GM21786 (cell line): Measurements from ENCODE around the gene DEFB129.
"Not testable (repeated sequence)": the region's sequence is repeated elsewhere in the genome, so short reads cannot be mapped to it uniquely, and the experiment has no call there.

Experiments used
- ATAC-seq: cut with Tn5 transposase; IDR thresholded peaks from one replicate; pipeline ENCODE4 v1.9.1; 2021; ENCODE audit not compliant: unreplicated experiment

The DEFB129 gene, protein sequence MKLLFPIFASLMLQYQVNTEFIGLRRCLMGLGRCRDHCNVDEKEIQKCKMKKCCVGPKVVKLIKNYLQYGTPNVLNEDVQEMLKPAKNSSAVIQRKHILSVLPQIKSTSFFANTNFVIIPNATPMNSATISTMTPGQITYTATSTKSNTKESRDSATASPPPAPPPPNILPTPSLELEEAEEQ

DNA sequence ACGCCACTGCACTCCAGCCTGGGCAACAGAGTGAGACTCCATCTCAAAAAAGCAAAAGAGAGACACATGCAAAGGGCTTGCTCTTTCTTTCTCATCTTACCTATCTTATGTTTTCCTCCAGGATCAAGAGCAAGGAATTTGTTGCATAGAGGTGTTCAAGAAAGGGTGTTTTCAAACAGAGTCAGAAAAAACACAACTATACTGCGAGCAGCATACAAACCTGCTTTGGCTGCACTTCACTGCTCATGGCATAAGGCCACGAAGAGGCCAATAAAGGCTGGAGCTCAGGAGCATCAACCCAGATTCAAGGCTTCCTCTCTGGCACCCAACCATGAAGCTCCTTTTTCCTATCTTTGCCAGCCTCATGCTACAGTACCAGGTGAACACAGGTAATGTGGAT is at the start of gene DEFB129:
Gene DEFB129 (plus strand): TSS at position 301 of the 400 bp plus-strand sequence. CDS start 31 bp downstream, at position 332.
- no peak for ATAC-seq

DNA sequence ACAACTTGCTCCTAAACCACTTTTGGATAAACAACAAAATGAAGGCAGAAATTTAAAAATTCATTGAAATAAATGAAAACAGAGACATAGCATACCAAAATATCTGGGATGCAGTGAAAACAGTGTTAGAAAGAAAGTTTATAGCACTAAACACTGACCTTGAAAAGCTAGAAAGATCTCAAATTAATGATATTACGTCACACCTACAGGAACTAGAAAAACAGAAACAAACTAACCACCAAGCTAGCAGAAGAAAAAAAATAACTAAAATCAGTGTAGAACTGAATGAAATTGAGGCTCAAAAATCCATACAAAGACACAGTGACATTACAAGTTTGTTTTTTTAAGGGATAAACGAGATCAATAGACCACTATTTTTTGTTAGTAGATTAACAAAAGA is 42.8 kb upstream of the DEFB129 start:
- no peak for ATAC-seq

DNA sequence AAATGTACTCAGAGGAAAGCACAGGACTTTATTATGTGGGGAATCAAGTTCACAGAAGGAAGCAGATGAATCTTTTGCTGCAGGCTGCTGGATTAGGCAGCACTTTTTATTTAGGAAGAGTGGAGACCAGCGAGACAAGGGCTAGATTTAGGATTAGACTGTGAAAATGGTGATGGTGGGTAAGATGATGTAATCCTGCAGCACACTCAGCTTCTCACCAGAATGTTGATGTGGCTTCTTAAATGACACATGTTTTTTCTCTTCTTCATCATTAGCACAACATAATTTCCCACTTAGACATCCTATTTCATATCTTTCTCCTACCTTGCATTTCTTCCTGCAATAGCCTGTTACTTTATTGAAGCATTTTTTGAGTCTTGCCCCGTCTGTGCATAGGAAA is 39.3 kb upstream of the DEFB129 start:
- ATAC-seq, result no peak

DNA sequence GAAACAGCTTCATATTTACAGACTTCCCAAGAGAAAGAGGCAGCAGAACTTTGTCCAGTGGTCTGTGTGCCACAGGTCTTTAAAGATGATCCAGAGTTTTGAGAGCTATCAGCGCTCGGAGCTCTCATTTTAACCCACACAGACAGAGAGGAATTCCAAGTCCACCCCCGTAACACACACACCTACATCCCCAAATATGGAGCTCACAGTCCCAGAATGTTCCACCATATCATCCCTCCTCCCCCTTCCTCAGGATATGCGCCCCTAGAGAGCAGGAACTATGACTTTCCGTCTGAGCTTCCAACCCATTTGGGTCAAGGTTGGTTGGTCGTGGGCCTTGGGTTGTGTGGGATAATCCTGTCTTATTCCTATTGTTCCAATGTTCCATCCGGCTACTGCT is 37.4 kb upstream of the DEFB129 start, which contains the start of gene DEFB128:
Gene DEFB128 (minus strand): TSS at position 101 of the 400 bp plus-strand sequence. CDS start 88 bp downstream, at position 13.
- ATAC-seq, result no peak

DNA sequence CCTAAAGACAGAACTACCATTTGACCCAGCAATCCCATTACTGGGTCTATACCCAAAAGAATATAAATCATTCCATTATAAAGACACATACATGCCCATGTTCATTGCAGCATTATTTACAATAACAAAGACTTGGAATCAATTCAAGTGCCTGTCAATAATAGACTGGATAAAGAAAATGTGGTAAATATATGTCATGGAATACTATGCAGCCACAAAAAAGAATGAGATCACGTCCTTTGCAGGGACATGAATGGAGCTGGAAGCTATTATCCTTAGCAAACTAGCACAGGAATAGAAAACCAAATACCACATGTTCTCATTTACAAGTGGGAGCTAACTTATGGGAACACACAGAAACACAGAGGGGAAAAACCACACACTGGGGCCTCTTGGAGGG is 28.8 kb upstream of the DEFB129 start:
- ATAC-seq, result no peak

DNA sequence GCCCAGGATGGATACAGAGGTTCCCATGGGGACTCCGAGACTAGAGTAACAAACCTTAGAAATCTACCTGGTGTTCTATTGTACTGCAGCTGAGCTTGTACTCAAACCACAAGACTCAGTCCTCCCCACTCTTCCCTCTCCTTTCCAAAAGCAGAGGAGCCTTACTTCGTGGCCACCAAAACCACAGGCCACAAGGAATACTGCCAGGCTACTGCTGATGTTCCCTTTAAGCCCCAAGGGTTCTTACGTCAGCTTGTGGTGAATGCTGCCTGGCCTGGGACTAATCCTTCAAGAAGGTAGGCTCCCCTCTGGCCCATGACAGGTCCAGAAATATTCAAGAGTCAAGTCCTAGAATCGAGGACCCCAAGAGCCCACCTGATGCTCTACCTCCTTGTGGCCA is 27.1 kb upstream of the DEFB129 start:
- no peak for ATAC-seq

DNA sequence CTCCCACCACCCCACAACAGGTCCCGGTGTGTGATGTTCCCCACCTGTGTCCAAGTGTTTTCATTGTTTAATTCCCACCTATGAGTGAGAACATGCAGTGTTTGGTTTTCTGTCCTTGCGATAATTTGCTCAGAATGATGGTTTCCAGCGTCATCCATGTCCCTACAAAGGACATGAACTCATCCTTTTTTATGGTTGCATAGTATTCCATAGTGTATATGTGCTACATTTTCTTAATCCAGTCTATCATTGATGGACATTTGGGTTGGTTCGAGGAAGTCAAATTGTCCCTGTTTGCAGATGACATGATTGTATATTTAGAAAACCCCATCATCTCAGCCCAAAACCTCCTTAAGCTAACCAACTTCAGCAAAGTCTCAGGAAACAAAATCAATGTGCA is 23.4 kb upstream of the DEFB129 start:
- ATAC-seq, result not testable (repeated sequence)

DNA sequence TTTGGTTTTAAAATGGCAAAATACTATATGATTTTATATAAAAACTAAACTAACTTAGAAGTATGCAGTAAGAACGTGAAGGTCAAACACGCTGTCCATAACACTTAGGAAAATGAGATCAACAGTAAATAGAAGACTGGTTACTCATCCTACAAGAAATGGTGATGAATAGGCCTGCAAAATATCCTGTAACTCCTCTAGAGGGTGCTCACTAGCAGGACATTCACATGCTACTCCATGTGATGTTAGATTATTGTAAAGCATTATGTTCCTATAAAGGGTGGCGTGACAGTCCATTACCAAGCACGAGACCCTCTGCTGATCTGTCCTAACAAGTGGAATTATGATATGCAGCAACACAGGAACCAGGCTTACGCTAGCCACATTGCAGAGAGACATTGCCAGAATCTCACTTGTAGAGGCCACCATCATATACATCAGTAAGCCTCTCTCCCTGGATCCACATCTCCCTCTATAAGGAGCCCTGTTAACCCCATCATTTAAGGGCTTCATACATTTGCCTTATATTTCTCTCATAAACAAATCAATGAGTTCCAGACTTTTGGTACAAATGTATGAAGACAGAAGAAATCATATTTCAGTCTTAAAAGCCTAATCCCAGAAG is 18.0 kb upstream of the DEFB129 start:
- no peak for ATAC-seq

DNA sequence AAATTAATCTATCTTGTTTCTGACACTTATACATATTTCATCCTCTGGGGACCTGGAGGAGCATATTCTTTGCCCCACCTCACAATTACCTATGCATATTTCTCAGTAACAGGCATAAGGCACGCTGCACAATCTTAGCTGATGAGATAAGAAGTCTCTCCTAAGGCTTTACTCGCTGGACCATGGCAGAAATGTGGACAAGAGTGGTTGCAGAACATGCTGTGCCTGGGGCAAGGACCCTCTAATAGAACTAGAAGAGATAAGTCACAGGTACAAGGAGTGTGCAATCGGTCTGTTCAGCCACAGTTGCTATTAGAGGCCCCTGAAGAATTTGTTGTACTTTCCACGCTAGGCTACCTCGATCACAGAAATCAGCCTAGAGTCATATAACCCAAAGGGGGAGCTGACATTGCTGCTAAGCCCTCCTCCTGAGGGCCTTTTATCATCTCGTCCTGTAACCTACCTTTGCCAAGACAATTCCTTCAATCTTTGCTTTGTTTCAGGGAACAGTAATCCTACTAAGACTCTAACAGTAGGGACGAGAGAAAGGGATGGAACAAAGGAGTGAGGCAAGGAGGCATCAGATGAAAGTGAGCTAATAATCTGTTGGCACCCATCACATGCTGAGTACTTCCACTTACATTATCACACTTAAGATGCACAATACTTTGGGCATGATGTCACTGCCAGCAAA is 16.1 kb upstream of the DEFB129 start:
- ATAC-seq, result no peak

DNA sequence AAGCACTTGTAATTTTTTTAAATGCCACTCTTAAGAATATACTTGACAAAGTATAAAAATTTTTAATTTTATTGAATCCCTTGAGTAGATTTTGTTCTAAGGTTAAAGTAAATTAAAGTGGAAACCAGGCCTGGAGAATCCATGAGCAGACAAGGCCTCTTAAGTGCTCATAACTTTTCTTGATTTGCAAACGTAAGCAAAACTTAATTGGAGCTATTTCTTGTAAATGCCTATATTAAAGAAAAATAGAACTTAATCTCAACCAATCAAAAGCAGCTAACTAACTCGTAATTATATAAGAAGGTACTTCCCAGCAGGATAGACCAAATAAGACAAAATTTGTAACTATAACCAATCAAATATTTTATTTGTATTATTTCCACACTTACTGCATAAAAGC is 12.7 kb upstream of the DEFB129 start:
- no peak for ATAC-seq

DNA sequence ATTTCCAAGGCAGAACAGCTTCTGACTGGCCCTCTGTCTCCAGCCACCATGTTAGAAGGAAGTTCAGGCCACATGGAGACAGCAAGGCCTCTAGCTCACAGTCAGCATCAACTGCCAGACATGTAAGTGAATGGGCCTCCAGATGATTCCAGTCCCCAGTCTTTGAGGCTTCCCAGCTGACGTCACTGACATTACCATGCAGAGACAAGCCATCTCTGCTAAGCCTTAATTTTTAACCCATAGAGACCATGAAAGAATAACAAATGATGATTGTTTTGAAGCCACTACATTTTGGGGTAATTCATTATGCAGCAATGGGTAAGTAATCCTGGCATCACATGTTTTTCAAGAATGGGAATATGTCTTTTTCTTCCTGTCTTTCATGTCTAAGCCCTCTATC is 11.3 kb upstream of the DEFB129 start:
- no peak for ATAC-seq

DNA sequence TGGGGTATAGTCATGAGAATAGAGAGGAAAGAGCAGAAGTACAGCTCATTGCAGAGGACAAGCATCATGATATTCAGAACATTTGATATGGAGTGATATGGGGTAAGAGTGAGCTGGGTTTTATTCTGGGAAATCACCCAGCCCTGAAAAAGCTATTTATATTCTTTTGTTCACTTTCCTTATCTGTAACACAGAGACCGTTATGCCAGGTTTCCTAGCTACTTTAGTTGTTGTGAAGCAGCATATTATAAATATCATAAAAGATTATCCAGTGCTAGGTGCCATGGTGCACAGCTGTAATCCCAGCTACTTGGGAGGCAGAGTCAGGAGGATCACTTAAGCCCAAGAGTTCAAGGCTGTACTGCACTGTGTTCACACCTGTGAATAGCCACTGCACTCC is 9.8 kb upstream of the DEFB129 start:
- no peak for ATAC-seq

DNA sequence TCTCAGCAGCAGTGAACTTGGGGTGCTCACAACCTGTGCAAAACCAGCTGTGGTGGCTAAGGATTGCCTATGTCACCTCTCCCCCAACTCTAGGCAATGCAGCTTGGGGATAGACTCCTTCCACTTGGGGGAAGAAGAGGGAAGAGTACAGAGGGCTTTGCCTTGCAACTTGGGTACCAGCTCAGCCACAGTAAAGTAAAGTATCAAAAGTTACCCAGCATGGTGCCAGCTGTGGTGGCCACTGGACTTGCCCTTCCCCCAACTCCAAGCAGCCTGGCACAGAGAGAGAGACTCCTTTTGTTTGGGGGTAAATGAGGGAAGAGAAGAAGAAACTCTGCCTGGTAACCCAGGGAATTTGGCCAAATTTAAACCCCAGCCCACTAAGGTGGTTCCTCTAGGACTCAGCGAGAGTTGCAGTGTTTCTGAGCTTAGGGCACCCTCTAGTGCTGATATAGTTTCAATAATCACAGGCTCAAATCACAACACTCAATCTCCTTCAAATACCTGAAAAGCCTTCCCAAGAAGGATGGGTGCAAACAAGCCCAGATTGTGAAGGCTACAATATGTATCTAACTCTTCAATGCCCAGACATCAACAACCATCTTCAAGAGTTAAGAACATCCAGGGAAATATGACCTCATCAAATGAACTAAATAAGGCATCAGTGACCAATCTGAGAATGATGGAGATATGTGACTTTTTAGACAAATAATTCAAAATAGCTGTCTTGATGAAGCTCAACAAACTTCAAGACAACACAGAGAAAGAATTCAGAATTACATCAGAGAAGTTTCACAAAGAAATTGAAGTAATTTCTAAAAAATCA is 7.6 kb upstream of the DEFB129 start:
- no peak for ATAC-seq

DNA sequence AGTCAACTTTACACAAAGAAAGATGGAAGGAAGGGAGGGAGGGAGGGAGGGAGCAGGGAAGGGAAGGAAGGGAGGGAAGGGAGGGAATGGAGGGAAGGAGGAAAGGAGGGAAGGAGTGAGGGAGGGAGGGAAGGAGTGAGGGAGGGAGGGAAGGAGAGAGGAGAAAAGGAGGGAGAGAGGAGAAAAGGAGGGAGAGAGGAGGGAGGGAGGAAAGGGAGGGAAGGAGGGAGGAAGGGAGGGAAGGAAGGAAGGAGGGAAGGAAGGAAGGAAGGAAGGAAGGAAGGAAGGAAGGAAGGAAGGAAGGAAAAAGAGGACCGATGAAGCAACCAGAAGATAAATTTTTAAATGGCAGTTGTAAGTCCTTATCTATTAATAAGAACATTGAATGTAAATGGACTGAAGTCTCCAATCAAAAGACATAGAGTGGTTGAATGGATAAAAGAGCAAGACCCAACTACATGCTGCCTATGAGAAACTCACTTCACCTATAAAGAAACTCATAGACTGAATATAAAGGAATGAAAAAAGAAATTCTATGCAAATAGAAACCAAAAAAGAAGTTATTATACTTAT is 5.7 kb upstream of the DEFB129 start:
- ATAC-seq, result no peak

DNA sequence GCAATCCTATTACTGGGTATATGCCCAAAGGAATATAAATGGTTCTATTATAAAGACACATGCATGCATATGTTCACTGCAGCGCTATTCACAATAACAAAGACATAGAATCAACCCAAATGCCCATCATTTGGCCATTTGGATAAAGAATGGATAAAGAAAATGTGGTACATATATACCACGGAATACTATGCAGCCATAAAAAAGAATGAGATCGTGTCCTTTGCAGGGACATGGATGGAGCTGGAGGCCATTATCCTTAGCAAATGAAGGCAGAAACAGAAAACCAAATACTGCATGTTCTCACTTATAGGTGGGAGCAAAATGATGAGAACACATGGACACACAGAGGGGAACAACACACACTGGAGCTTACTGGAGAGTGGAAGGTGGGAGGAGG is 1.2 kb upstream of the DEFB129 start:
- ATAC-seq, result not testable (repeated sequence)

DNA sequence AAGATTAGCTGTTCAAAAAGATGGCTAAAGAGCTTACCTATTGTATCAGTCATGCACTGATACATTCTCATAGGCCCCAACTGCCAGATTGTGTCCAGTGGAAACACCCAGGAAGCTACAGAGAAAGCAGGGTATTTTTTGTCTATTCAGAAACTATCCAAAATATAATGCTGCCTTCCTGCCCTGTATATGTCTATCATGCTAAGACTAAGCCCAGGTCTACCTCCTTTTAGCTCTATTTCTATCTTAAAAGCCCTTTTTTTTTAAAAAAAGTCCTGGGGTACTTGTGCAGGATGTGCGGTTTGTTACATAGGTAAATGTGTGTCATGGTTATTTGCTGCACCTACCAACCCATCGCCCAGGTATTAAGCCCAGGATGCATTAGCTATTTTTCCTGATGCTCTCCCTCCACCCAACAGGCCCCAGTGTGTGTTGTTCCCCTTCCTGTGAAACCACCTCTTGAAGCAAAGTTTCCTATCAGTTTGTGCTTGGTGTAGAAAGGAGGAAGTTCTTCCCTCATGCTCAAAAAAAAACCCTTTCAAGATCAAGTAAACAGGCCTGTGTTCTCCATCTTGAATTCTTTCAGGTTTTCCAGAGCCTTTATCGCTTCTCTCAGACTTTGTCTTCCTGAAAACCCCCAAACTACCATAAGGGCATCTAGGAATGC is 514 bp downstream of the DEFB129 start:
- no peak for ATAC-seq

DNA sequence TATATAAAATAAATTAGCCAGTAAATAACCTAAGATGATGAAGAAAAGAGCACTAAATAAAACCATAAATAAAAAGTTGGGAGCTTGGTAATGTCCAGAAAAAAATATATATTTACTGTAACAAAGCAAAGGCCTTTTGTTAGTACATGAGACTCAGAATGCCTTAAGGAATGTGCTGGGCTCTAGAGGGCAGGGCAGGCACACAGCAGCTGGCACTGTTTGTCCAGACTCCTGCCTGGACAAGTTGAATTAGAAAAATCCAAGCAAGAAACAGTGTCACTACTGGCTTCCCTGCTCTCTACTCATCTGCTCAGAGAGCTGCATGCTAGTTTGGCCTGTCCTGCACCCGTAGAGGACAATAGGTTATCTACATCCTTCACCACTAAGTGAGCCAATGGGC is 8.8 kb downstream of the DEFB129 start:
- ATAC-seq, result no peak

DNA sequence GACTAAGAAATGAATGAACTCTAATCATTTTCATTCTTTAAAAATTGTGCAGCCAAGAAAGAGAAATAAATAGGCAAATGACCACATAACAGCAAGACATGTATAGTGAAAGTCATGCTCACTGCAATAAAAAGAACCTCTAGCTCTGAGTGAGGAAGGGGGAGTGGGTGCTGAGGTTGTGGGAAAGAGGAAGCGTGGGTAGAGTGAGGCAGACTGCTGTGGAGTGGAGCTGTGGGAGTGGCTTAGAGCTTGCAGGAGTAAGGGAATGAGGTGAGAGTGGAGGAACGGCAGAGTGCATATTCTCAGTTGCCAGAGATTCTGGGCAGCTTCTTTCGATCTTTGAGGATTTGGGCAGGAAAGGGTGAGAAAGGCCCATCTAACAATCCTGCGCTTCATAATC is 10.4 kb downstream of the DEFB129 start:
- ATAC-seq, result no peak

DNA sequence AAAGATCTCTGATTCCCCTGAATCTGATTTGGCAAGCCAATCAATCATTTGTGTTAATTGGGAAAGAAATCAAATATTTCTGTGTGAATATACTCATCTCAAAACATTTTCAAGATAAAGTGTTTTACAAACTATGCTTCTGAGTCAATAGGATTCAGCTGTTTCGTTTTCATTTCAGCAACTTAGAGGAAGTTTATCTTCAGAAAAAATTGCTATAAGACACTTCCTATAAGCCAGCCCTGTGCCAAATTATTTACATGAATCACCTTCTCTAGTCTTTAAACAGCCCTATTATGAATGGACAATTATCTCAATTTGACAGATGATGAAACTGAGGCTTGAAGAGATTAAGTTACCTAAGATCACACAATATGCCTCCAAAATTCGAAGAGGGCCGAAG is 10.9 kb downstream of the DEFB129 start:
- ATAC-seq, result no peak

DNA sequence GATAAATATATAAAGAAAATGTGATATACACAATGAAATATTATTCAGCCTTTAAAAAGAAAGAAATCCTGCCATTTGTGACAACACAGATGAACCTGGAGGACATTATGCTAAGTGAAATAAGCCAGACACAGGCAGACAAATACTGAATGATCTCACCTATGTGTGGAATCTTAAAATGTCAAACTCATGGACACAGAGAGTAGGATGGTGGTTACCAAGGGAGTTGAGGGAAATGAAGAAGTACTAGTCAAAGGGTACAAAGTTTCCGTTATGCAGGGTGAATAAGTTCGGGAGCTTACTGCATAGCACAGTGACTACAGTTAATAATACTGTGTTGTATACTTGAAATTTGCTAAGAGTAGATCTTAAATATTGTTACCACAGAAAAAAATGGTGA is 15.8 kb downstream of the DEFB129 start:
- ATAC-seq, result no peak

DNA sequence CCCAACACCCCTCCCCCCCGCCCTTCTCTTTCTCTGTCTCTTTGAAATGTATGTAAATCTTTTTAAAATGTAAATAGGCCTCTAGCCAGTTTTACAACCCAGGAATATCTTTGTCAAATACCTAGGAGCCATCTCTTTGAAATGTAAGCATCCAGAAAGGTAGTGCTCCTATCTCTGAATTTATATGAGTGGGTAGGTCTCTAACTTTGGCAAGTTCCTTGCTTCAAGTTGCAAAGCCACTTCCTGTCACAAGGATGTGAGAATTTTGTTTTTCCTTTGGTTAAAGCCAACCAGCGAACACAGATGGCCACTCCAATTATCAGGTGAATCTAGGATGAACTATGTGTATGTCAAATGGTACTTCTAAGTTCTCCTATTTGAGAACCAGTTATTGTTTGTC is 24.3 kb downstream of the DEFB129 start:
- ATAC-seq, result no peak
